Panc1 (cell line): ENCODE results near the gene PSMD3. TPM values are rescaled to one million over a fixed set of nuclear protein-coding genes. Genes with fewer than 3 reads are reported as not detected.

Source experiments
- ATAC-seq: fragments of 200-7000 bp; cut with Tn5 transposase; 2 replicates; pipeline ENCODE4 v1.9.1; 2020; ENCODE audit warnings: mild to moderate bottlenecking, moderate library complexity
- BruUV-seq: library from RNA; stranded (reverse); fragments of 400-500 nt; replicated peaks from 2 replicates; lab custom pipeline; 2021; lab: Mats Ljungman, UMichigan
- CTCF ChIA-PET: fragments of 300-600 bp; sonication (Branson Sonifier 250); formaldehyde crosslinking; loops from one replicate; lab custom pipeline; 2022; ENCODE audit warnings: antibody characterized with exemption; lab: Charles Lee
- POLR2A ChIA-PET: fragments of 300-600 bp; sonication (Branson Sonifier 250); formaldehyde crosslinking; loops from one replicate; lab custom pipeline; 2022; ENCODE audit warnings: antibody characterized with exemption; lab: Charles Lee
- DNase-seq: peaks from one replicate; pipeline ENCODE4 v3.0.0-alpha.2; 2010; ENCODE audit warnings: low read depth, low spot score
- H3K27ac ChIP-seq: 2 replicates; pipeline ENCODE4 v1.5.1; 2011; ENCODE audit warnings: mild to moderate bottlenecking, low read length, inconsistent platforms
- H3K27me3 ChIP-seq: fragments of 200-500 bp; sonication (Bioruptor generic); 2 replicates; pipeline ENCODE4 v1.6.0; 2014; ENCODE audit warnings: low read length, inconsistent platforms; ENCODE audit not compliant: control insufficient read depth, insufficient read depth
- H3K36me3 ChIP-seq: fragments of 200-500 bp; sonication (Bioruptor generic); 2 replicates; pipeline ENCODE4 v1.5.1; 2014; ENCODE audit warnings: inconsistent platforms, mild to moderate bottlenecking, low read length, moderate library complexity; ENCODE audit not compliant: control insufficient read depth, insufficient read depth
- H3K4me1 ChIP-seq: 2 replicates; pipeline ENCODE4 v1.5.1; 2011; ENCODE audit warnings: inconsistent platforms, mild to moderate bottlenecking, low read length, moderate library complexity; ENCODE audit not compliant: control insufficient read depth, insufficient read depth
- H3K4me3 ChIP-seq, 2 experiments: 2 replicates each; pipeline ENCODE4 v1.5.1; 2011 to 2012; ENCODE audit warnings: low read depth in 2 of 2, low read length in 2 of 2, mild to moderate bottlenecking in 2 of 2, inconsistent platforms in 1 of 2, moderate library complexity in 1 of 2
- H3K9me3 ChIP-seq: fragments of 200-500 bp; sonication (Bioruptor generic); 2 replicates; pipeline ENCODE4 v1.5.1; 2014; ENCODE audit warnings: low read depth, mild to moderate bottlenecking, inconsistent platforms, low read length, moderate library complexity; ENCODE audit not compliant: control insufficient read depth, insufficient read depth
- CTCF ChIP-seq: fragments of 450-650 bp; IDR thresholded peaks from 2 replicates; pipeline ENCODE4 v1.5.1; 2017; ENCODE audit warnings: mild to moderate bottlenecking
- POLR2AphosphoS5 ChIP-seq: IDR thresholded peaks from 2 replicates; pipeline ENCODE4 v1.6.1; 2012; ENCODE audit warnings: mild to moderate bottlenecking, low read depth, low read length, moderate library complexity
- REST ChIP-seq, 2 experiments: IDR thresholded peaks; 2 replicates each; pipeline ENCODE4 v1.6.1; 2011 to 2012; ENCODE audit warnings: low read depth in 2 of 2, control low read depth in 1 of 2, low read length in 1 of 2, mild to moderate bottlenecking in 1 of 2, moderate library complexity in 1 of 2; ENCODE audit not compliant: insufficient read depth in 1 of 2
- SIN3A ChIP-seq: IDR thresholded peaks from 2 replicates; pipeline ENCODE4 v1.6.1; 2012; ENCODE audit warnings: low read depth, mild to moderate bottlenecking, low read length, moderate library complexity, borderline replicate concordance; ENCODE audit not compliant: insufficient read depth
- TCF7L2 ChIP-seq: IDR thresholded peaks from 2 replicates; pipeline ENCODE4 v1.6.1; 2011; ENCODE audit warnings: mild to moderate bottlenecking, low read depth, low read length, inconsistent platforms
- in situ Hi-C: cut with HindIII; loops from 2 replicates; pipeline ENCODE4 v1.10.0; 2016; ENCODE audit warnings: low sequenced_read_pairs, low pct_unique_long_range_greater_than_20kb
- intact Hi-C: fragments of 100-400 bp; cut with micrococcal nuclease; formaldehyde crosslinking; loops from one replicate; pipeline ENCODE4 v1.10.0; 2022; ENCODE audit not compliant: unreplicated experiment
- total RNA-seq: library from RNA; stranded (reverse); gene quantifications from one replicate; pipeline ENCODE4 v1.2.1, GENCODE V29; 2021; ENCODE audit not compliant: unreplicated experiment

Gene PSMD3
- total RNA-seq, 1 experiment from 2014 or later = 175 TPM

- H3K4me1 ChIP-seq = no peaks in the 10 kb centered on the region
- H3K27me3 ChIP-seq = no peaks in the 10 kb centered on the region
- ChIA-PET CTCF (no interaction called here), POLR2A (interaction anchor here (0.5 kb wide), 1 partner anchor 102 kb away, joined by 6 read pairs; no protein-coding TSS in a partner anchor)
- H3K36me3 ChIP-seq = peaks cover 15% of the 10 kb centered on the region; the same call in 1 of the 2 replicates
- no peaks in the 10 kb centered on the region for H3K9me3 ChIP-seq
- no peak overlapping the region for H3K4me3 ChIP-seq
- DNase-seq = no peak
- ATAC-seq = no peak
- in situ Hi-C loops (no loop called here), intact Hi-C loops (no loop called here)
- H3K27ac ChIP-seq = no peak overlapping the region
- no TSS peak for BruUV-seq
- no peak for TF ChIP-seq TCF7L2
- TF ChIP-seq CTCF = no peak
- no peak; the same call in 1 of the 2 replicates for TF ChIP-seq POLR2AphosphoS5
- no peak for TF ChIP-seq SIN3A
- no peak for TF ChIP-seq REST (IDR thresholded peaks at IDR 0.05; ENCODE audit: insufficient read depth in 1 of 2, low read depth in 2 of 2, low read length in 1 of 2)
Measured at GRCh38 chr17:39996800-39997199, 16.2 kb downstream of the PSMD3 start.

GRCh38 chr17:39997543-39997942 is 16.9 kb downstream of the PSMD3 start:
- no peak overlapping the region for H3K4me3 ChIP-seq
- in situ Hi-C loops (no loop called here), intact Hi-C loops (no loop called here)
- DNase-seq (no peak), ATAC-seq (no peak)
- H3K4me1 ChIP-seq = no peaks in the 10 kb centered on the region
- ChIA-PET POLR2A (no interaction called here), CTCF (no interaction called here)
- TF ChIP-seq REST (IDR thresholded peaks at IDR 0.05; ENCODE audit: insufficient read depth in 1 of 2, low read depth in 2 of 2, low read length in 1 of 2) (no peak), TCF7L2 (no peak), CTCF (no peak), SIN3A (no peak), POLR2AphosphoS5 (no peak)
- H3K36me3 ChIP-seq = peaks cover 11% of the 10 kb centered on the region; the same call in 1 of the 2 replicates
- BruUV-seq = no TSS peak
- no peaks in the 10 kb centered on the region for H3K9me3 ChIP-seq
- H3K27ac ChIP-seq = no peak overlapping the region
- H3K27me3 ChIP-seq = no peaks in the 10 kb centered on the region
